Measurements from ENCODE around the gene ENG.
A peak's percentile ranks its signal among the peaks of the same experiment; 100 is the strongest.
"Not testable (repeated sequence)": the region's sequence is repeated elsewhere in the genome, so short reads cannot be mapped to it uniquely, and the experiment has no call there.

ENG gene

DNA sequence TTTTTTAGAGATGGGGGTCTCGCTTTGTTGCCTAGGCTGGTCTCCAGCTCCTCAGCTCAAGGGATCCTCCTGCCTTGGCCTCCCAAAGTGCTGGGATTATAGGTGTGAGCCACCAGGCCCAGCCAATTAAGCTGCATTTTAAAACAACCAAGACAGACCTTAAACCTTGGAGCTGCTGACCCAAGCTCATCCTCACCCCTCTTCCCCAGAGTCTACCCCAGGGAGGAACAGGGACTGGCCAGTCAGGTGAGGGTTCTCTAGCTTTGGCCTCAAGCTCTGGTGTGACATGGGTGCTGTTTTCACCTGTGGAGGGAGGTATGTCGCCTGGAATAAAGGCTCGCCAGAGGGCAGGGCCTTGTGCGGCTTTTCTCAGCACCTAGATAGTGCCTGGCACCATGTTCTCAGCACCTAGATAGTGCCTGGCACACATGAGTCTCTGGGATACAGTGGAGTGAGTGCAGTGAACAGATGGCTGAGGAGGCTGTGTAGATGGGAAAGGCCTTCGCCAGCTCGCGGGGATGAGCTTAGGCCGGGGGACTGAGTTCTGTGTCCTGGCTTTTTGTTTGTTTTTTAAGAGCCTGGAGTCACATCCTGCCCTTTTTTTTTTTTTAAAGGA lies 61.3 kb downstream of the ENG start:
- no peak for DNase-seq (ENCODE audit: low read depth)

DNA sequence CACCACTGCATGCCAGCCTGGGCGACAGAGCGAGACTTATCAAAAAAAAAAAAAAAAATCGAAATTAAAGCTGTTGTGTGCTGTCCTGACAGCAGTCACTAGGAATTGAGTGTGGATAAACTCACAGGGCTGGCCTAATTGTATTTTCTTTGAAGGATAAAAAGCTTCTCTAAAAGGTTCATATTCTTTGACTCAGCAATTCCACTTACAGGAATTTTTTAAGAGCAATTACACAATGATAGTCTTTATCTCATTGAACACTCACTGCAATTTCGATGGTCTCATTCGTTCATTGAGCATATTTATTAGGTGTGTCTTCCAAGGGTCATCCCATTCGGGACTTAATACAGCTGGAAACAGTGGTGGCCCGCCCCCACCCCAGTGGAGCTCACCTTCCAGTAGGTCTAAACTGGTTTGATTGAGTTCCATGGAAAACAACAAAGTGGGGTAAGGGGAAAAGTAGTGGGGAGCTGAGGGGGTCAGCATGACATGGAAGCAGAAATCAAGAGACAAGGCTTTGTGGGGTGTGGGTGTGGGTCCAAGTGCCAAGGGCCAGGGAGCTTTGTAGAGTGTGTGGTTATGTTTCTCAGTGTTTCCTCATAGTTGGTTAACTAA lies 61.9 kb downstream of the ENG start:
- DNase-seq (ENCODE audit: low read depth): no peak

DNA sequence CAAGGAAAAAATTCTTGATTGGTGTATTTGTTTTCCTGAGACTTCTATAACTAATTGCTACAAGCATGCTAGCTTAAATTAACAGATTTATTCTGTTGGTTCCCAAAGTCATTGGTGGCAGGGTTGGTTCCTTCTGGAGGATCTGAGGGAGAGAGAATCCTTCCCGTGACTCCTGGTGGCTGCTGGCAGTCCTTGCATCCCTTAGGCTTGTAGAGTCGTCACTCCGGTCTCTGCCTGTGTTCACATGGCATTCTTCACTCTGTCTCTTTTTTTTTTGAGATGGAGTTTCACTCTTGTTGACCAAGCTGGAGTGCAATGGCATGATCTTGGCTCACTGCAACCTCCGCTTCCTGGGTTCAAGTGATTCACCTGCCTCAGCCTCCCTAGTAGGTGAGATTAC lies 63.4 kb downstream of the ENG start:
- no peak for DNase-seq (ENCODE audit: low read depth)

DNA sequence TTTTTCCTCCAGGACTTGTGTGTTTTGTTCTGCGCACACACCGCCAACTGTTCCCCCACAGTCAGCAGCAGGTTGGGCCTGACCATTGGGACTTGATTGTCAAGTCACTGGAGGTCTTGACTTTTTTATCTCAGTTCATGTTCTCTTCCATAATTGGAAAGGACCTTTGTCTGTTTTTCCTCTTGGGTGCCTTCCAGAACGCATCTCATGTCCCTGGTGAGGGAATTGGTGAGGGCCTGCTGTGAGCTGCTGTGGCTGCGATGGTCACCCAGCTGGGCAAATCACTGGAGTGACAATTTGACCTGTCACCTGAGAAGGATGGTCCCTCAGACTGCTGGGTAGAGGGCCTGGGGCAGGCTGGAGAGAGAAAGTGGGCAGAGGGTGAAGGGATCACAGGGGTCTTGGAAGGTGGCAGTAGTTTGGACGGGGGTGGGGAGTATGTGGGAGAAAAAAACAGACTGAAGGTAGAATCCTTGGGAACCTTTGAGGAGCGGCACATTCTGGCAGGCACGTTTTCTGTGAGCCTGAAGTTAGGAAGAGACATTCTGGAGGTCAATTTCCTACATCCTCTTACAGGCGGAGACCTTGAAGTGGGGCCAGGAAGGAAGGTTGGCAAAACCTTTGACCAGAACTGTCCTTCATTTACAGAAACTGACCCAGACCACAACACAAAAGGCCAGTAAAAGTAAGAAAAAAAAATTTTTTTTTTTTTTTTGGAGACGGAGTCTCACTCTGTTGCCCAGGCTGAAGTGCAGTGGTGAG lies 64.2 kb downstream of the ENG start:
- no peak for DNase-seq (ENCODE audit: low read depth)

DNA sequence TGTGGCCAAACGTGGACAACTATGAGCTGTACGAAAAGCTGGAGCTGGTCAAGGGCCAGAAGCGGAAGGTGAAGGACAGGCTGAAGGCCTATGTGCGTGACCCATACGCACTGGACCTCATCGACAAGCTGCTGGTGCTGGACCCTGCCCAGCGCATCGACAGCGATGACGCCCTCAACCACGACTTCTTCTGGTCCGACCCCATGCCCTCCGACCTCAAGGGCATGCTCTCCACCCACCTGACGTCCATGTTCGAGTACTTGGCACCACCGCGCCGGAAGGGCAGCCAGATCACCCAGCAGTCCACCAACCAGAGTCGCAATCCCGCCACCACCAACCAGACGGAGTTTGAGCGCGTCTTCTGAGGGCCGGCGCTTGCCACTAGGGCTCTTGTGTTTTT lies 65.3 kb downstream of the ENG start:
- DNase-seq (ENCODE audit: low read depth): no peak

DNA sequence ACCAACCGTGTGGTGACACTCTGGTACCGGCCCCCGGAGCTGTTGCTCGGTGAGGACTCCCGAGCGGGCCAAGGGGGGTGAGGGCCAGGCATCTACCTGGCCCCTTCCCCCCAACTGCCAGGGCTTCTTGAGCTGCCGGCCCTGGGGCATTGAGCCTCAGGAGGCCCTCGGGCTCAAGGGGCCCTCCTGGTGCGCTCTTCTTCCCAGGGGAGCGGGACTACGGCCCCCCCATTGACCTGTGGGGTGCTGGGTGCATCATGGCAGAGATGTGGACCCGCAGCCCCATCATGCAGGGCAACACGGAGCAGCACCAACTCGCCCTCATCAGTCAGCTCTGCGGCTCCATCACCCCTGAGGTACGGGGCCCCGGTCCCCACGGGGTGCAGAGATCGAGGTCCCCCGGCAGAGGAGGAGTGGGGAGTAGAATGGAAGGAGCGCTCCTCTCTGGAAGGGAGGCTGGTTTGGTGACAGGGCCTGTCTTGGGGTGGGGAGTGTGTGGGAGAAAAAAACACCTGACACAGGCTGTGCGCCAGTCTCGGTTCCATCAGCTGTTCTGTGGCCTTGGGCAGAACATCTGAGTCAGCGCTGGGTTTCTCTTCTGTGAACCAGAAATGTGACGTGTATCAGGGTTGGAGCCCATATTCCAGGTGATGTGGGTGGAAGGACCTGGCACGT lies 66.0 kb downstream of the ENG start:
- no peak for DNase-seq (ENCODE audit: low read depth)

DNA sequence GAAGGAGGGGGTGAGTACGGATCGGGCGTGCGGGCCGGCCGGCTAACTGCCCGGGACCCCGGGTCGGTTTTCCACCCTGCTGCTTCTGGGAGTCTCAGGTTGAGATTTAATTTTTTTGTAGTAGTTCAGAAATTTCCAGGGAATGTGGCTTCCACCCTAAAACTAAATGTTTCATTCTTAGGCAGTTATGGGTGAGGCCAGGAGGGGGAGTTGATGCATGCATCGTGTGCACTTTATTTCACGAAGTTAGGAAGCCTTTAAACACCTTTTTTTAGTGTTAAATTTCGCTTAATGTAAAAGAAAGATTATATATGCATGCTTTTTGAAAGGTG lies 67.7 kb downstream of the ENG start:
- DNase-seq (ENCODE audit: low read depth): no peak

DNA sequence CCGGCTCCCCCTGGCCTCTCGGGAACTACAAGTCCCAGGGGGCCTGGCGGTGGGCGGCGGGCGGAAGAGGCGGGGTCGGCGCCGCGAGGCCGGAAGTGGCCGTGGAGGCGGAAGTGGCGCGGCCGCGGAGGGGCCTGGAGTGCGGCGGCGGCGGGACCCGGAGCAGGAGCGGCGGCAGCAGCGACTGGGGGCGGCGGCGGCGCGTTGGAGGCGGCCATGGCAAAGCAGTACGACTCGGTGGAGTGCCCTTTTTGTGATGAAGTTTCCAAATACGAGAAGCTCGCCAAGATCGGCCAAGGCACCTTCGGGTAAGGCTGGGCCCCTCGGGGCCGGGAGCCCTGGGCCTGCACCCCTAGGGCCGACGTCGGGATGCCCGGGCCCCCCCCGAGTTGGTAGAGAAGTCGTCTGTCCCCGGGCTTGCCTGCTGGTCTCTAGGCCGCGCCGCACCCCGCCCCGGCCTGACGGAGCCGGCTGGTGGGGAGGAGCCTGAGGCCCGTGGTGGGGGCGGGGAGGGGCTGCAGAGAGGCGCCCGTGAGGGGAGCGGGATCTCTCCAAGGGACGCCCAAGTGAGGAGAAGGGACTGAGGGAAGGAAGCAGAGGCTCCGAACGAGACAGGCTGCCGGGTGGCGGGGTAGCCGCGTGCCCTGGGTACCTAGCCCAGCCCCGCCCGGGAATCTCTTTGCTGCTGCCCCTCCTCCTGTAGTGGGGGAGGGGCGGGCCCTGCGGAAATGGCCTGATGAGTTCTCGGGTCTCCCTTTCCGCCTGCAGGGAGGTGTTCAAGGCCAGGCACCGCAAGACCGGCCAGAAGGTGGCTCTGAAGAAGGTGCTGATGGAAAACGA lies 68.3 kb downstream of the ENG start, which contains the start of gene CDK9:
Gene CDK9 (plus strand): TSS at position 102 of the 840 bp plus-strand sequence. CDS start 115 bp downstream, at position 217.
- DNase-seq (ENCODE audit: low read depth): peak; percentile 72

DNA sequence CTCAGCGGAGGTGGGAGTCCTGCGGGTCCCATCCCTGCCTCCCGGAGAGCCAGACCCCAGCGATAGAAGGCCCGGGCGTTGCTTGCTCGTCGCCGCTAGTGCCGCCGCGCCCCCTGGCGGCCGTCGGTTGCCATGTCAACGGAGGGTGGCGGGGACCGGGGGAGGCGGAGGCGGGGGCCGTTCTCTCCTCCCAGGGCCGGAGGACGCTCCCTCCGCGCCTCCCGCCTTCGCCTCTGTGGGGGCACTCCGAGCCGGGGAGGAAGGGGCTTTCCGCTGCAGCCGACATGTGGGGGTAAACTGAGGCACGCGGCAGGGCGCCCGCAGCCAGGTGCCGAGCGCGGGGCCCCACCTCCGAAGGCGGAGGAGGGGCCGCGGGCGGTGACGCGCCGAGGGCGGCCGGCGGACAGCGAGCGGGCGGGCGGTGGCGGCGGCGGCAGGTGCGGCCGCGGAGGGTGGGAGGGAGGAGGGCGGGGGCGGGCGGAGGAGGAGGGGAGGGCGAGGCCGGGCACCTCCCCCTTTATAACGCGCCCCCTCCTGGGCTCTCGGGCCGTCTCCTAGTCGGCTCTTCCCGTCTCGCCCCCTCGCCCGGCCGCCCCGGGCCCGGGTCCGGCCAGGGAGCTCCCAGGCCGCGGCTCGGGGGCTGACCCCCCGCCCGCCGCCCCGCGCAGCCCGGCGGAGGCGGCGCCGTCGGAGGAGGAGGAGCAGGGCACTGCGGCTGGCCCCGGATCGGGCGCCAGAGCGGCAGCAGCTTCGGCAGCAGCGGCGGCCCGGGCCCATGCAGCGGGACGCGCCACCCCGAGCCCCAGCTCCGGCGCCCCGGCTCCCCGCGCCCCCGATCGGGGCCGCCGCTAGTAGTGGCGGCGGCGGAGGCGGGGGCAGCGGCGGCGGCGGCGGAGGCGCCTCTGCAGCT lies 69.2 kb downstream of the ENG start:
- DNase-seq (ENCODE audit: low read depth): peak; percentile 54

DNA sequence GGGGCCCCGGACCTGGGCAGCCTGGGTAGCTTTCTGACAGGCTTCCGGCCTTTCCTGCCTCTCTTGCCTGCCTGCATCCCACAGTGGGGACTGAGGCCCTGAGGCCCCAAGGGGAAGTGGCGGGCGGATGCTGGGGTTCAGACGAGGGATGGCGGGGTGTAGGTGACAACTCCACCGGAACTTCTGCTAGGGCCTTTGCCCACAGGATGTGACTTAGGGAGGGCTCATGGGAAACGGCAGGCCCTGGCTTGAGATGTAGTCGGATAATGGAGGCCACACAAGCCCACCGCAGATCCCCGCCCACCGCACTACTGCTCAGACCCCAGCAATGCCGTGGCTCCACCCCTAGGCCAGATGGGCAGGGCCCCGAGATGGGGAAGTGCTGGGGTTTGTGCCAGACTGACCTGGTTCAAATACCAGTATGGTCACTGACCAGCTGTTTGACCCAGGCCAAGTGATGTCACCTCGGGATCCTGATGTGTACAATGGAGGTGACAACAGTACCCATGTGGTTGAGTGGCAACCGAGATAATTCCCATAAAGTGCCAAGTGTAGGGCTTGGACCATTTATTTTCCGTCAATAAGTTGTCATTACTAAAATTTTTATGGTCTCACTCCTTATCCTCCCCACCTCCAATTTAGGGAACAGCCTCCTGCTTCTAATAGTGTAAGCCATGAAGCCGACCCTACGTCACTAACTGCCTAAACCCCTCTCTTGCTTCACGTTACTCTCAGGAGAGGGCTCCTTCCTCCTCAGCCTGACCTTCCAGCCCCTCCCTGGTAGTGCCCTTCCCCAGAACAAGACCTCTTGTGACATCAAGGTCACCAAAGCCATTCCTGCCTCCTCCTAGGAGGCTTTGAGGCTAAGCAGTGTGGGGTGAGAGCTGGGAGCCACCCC lies 71.1 kb downstream of the ENG start:
- DNase-seq (ENCODE audit: low read depth): no peak

DNA sequence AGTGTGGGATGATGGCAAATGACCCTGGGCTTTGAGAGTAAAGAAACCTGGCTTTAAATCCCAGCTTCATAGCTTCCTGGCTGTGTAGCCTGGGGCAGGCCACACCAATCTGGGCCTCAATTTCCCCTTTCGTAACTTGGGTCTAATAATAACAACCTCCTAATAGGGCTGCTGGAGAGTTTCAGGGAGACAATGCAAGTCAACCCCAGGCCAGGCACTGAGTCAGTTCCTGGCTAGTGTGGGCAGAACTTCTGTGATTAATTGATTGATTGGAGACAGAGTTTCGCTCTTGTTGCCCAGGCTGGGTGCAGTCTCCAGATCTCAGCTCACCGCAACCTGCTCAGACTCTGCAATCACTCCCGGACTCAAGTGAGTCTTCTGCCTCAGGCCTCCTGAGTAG lies 72.7 kb downstream of the ENG start:
- no peak for DNase-seq (ENCODE audit: low read depth)

DNA sequence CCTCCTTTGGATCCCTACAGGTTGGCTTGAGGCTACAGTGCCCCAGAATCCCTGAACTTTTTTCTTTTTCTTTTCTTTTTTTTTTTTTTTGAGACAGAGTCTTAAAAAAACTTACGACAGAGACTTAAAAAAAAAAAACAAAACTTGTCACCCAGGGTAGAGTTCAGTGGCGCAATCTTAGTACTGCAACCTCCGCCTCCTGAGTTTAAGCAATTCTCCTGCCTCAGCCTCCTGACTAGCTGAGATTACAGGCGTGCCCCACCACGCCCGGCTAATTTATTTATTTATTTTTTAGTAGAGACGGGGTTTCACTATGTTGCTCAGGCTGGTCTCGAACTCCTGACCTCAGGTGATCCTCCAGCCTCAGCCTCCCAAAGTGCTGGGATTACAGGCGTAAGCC lies 73.5 kb downstream of the ENG start:
- DNase-seq (ENCODE audit: low read depth): not testable (repeated sequence)

DNA sequence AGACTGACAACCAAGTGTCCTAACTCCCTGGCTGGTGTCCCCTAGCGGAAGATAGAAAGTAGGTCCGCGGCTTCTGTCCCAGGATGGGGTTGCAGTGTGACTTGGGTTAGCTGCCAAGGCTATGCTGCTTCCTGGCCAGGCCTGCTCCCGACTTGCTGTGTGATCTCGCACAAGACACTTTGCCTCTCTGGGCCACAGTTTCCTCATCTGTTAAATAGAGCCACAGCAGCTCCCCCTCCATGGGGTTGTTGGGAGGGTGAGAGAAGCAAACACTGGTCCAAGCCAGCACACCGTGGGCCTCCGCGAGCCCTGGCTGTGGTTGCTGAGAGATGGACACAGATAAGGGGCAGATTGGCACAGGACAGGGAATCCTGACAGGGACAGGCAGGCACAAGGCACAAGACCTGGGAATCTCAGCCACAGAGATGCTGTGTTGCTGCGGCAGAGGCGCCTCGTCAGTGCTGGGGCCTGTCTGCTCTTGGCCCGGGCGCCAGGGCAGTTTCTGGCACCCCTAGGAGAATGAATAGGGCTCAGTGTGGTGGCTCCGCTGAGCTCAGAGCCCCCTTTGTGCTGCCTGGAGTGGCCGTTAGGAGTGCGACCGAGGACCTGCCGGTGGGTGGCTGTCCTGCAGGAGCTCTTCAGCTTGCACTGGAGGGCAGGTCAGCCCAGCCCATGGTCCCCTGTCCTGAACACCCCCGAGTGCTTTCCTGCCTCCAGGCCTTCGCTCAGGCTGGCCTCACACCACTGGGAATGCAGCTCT lies 74.2 kb downstream of the ENG start:
- no peak for DNase-seq (ENCODE audit: low read depth)

DNA sequence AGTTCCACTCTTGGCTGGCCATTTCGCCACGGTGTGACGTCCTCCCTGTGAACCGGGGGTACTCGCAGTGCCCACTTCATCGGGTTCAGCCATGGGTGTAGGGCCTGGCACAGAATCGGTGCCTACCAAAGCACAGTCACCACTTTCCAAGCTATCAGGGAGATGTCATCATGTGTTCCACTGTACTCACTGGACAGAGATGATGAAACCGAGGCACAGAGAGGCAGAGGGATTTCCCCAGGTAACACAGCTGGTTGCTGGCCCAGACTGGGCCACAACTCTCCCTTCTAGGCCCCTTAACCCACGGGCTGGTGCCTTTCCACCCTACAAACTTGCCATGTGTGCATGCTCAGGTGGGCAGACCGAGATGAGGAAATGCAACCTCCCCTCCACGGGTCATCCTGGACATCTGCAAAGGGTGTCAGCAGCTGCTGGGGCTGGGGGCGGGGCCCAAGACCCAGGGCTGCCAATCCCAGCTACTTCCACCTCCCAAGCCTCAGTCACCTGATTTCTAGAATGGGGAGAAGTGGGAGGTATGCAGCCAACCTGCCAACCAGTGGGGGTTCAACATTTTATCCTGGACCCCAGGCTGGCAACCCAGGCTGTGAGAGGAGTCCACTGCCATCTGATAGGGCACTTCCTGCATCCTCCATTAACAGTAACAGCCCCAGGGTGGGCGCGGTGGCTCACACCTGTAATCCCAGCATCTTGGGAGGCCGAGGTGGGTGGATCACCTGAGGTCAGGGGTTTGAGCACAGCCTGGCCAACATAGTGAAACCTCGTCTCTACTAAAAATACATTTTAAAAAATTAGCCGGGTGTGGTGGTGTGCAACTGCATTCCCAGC lies 75.1 kb downstream of the ENG start:
- peak; percentile 62 for DNase-seq (ENCODE audit: low read depth)

DNA sequence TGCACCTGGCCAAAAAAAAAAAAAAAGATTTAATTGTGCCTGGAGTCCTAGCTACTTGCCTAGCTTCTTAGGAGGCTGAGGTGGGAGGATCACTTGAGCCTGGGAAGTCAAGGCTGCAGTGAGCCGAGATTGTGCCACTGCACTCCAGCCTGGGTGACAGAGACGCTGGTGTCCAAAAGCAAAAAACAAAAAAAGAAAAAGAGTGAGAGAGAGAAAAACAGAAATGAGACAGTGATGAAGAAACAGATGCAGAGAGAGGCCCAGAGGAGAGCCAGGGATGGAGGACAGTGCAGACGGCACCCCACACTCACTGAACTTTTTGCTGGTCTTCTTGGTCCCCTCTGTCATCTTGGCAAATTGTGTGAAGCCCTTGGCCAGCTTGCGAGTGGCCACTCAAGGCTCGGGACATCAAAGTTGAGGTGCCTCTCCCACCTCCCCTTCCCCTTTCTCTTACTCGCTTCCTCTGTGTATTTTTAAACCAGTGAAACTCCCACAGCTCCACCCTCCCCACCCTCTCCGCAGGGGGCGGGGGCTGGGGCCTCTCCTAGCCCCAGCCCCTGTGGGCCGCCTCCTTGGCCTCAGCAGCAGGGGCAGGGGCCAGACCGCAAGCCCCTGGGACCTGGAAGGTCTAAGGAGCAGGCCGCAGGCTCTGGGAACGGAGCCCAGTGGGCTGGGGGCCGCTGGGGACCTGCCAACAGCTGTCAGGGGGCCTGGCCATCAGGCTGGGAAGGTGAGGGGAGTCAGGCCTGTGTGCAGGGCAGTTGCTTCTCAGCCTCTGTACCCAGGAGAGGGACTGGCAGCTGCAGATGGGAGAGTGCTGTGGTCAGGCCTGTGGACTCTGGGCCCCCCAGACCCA lies 76.0 kb downstream of the ENG start, which contains the start of gene SH2D3C:
Gene SH2D3C (minus strand): TSS at position 387 of the 856 bp plus-strand sequence. CDS start 39 bp downstream, at position 348.
- DNase-seq (ENCODE audit: low read depth): no peak

DNA sequence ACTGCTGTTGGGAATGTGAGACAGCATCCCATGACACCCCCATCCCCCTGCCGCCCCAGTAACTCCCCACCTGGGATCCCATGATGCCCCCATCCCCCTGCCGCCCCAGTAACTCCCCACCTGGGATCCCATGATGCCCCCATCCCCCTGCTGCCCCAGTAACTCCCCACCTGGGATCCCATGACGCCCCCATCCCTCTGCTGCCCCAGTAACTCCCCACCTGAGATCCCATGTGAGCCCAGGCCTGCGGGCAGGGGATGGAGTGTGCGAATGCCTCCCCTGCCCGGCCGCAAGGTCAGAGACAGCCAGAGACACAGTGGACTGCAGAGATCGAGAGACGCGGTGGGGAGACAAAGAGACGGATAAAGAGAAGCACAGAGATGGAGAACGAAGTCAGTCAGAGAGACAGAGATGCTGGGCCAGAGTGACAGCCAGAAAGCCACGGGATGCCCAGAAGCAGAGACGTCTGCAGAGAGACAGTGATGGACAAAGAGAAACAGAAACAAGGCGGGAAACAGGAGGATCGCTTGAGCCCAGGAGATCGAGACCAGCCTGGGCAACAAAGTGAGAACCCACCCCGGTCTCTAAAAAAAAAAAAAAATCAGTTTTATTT lies 77.0 kb downstream of the ENG start:
- DNase-seq (ENCODE audit: low read depth): no peak

DNA sequence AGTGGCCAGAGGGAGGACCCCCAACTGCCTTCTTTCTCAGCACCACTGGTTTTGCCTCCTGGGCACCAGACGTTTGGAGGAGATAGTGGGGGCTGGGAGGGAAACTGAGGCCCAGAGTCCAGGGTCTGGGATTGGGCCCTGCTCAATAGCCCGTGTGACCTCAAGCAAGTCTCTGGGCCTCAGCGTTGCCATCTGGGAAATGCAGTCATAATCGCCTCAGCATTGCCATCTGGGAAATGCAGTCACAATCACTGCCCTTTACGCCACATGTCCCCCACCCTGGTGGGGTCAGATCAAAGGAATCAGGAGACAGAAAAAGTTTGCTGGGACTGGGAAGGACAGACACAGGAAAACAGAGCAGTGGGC lies 77.6 kb downstream of the ENG start:
- no peak for DNase-seq (ENCODE audit: low read depth)
